GM12874 (cell line): ENCODE results near the gene NOL9.

Source experiments
- CTCF ChIP-seq: IDR thresholded peaks from 2 replicates; pipeline ENCODE4 v1.5.1; 2011; ENCODE audit warnings: low read depth, mild to moderate bottlenecking, control low read depth, low read length, moderate library complexity; ENCODE audit not compliant: insufficient read depth

The NOL9 gene

DNA sequence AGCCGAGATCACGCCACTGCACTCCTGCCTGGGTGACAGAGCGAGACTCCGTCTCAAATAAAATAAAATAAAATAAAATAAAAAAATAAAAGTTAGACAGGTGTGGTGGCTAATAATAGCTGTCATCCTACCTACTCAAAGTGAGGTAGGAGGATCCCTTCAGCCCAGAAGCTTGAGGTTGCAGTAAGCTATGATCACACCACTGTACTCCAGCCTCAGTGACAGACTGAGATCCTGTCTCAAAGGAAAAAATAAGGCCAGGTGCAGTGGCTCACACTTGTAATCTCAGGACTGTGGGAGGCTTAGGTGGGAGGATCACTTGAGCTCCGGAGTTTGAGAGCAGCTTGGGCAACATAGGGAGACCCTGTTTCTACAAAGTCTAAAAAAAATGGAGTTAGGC lies 18.0 kb downstream of the NOL9 start:
- no peak for TF ChIP-seq CTCF

GRCh38 chr1:6535214-6535613 lies 19.1 kb downstream of the NOL9 start:
- no peak for TF ChIP-seq CTCF

GRCh38 chr1:6534248-6534822 lies 20.0 kb downstream of the NOL9 start:
- no peak for TF ChIP-seq CTCF

DNA sequence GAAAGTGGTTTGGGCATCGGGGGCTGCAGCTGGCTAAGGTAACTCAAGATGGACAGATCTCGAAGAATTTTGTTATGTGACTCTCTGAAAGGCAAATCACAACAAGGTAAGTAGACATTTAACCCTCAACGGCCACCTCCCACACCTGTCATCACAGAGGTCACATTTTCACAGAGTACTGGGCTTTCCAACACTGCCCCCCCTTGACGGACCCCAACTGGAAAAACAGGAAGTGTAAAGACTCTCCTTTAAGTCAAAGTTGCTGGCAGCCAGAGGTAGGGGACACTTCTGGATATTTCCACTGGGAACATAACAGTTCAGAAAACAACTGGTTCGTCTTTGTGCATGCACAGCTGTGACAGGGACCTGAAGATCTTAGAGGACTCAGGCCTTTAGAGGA lies 22.3 kb downstream of the NOL9 start:
- no peak for TF ChIP-seq CTCF

- TF ChIP-seq CTCF = no peak
These were observed 23.7 kb downstream of the NOL9 start for GRCh38 chr1:6530504-6531160.

DNA sequence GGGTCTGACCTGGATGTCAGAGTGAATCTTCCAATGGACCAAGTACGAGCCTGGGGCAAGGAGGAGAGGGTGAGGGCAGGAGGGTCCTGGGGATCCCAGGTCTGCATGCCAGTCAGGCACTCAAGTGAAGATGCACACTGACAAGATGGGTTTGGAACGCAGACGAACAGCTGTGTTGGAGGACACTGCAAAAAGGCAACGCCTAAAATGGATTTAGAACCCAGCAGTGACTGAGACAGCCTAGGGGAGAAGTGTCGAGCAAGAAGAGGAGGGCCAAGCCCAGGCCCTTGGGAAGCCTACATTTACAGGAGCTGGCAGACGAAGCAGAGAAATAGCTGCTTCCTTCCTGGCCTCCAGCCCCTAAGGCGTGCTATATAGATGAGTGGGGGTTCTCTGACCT lies 25.8 kb downstream of the NOL9 start:
- TF ChIP-seq CTCF = no peak

- no peak for TF ChIP-seq CTCF
These were observed 28.0 kb downstream of the NOL9 start for GRCh38 chr1:6526316-6526715.

DNA sequence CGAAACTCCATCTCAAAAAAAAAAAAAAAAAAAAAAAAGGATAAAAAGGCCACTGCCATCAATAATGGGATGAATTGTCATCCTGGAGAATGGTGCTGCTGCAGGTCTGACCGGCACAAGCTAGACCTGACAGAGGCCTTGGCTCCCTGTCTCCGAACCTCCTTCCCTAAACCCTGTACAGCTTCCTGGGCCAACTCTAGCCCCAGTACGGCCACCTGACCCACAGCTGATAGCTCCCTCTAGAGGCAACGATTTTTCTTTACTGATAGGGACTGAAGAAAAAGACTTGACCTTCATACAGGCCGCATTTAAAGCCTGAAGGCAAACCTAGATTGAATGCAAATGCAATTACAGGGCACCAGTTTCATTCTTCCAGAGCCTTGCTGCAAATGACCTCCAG lies 30.7 kb downstream of the NOL9 start:
- TF ChIP-seq CTCF = peak; percentile 51
